H9 (cell line): Measurements from ENCODE around the gene MAP3K20. TPM values are rescaled to one million over a fixed set of nuclear protein-coding genes. Genes with fewer than 3 reads are reported as not detected.

Experiments used
- DNase-seq: peaks from one replicate; pipeline ENCODE4 v3.0.0-alpha.2; 2017
- H2AFZ ChIP-seq: one replicate; pipeline ENCODE4 v1.6.1; 2013; ENCODE audit warnings: mild to moderate bottlenecking, low read length, control low read depth, moderate library complexity
- H2AK5ac ChIP-seq: 2 replicates; pipeline ENCODE4 v1.6.1; 2013; ENCODE audit warnings: low read length, control low read depth, mixed read lengths; ENCODE audit not compliant: insufficient read length
- H2BK120ac ChIP-seq: one replicate; pipeline ENCODE4 v1.6.1; 2013; ENCODE audit warnings: low read depth, mild to moderate bottlenecking, low read length, control low read depth, inconsistent platforms; ENCODE audit not compliant: poor library complexity, severe bottlenecking
- H2BK12ac ChIP-seq: 2 replicates; pipeline ENCODE4 v1.6.1; 2013; ENCODE audit warnings: low read length, control low read depth, mixed read lengths, low read depth; ENCODE audit not compliant: insufficient read length
- H2BK15ac ChIP-seq: 2 replicates; pipeline ENCODE4 v1.6.1; 2013; ENCODE audit warnings: low read depth, low read length, control low read depth
- H2BK20ac ChIP-seq: one replicate; pipeline ENCODE4 v1.6.1; 2013; ENCODE audit warnings: low read depth, mild to moderate bottlenecking, low read length, control low read depth, inconsistent platforms; ENCODE audit not compliant: poor library complexity, severe bottlenecking
- H2BK5ac ChIP-seq: 2 replicates; pipeline ENCODE4 v1.6.1; 2013; ENCODE audit warnings: low read length, control low read depth, mixed read lengths; ENCODE audit not compliant: insufficient read length
- H3K14ac ChIP-seq: 2 replicates; pipeline ENCODE4 v1.6.1; 2013; ENCODE audit warnings: low read length, control low read depth; ENCODE audit not compliant: insufficient read depth
- H3K18ac ChIP-seq: 2 replicates; pipeline ENCODE4 v1.6.1; 2013; ENCODE audit warnings: low read depth, mild to moderate bottlenecking, mixed read lengths, low read length, control low read depth; ENCODE audit not compliant: insufficient read length
- H3K23ac ChIP-seq: 2 replicates; pipeline ENCODE4 v1.6.1; 2013; ENCODE audit warnings: low read length, control low read depth, mixed read lengths, low read depth; ENCODE audit not compliant: insufficient read length
- H3K23me2 ChIP-seq: 2 replicates; pipeline ENCODE4 v1.6.1; 2013; ENCODE audit warnings: low read depth, mild to moderate bottlenecking, mixed read lengths, low read length, control low read depth; ENCODE audit not compliant: insufficient read length, poor library complexity, severe bottlenecking
- H3K27ac ChIP-seq: 2 replicates; pipeline ENCODE4 v1.5.1; 2013; ENCODE audit warnings: low read length, control low read depth, mixed read lengths, low read depth; ENCODE audit not compliant: insufficient read length
- H3K27me3 ChIP-seq: 2 replicates; pipeline ENCODE4 v1.6.1; 2013; ENCODE audit warnings: low read length, control low read depth, inconsistent platforms; ENCODE audit not compliant: insufficient read depth
- H3K4ac ChIP-seq: 2 replicates; pipeline ENCODE4 v1.6.1; 2013; ENCODE audit warnings: low read depth, mild to moderate bottlenecking, control low read depth, inconsistent platforms, low read length, moderate library complexity
- H3K4me1 ChIP-seq: 2 replicates; pipeline ENCODE4 v1.6.1; 2013; ENCODE audit warnings: low read length, control low read depth, inconsistent platforms; ENCODE audit not compliant: insufficient read depth
- H3K4me2 ChIP-seq: 2 replicates; pipeline ENCODE4 v1.6.1; 2013; ENCODE audit warnings: low read length, control low read depth, mixed read lengths; ENCODE audit not compliant: insufficient read length, insufficient read depth
- H3K56ac ChIP-seq: 2 replicates; pipeline ENCODE4 v1.6.1; 2013; ENCODE audit warnings: low read depth, mild to moderate bottlenecking, mixed read lengths, low read length, control low read depth; ENCODE audit not compliant: insufficient read length
- H3K79me1 ChIP-seq: 2 replicates; pipeline ENCODE4 v1.6.1; 2013; ENCODE audit warnings: low read depth, mild to moderate bottlenecking, moderate library complexity, low read length, control low read depth, inconsistent platforms; ENCODE audit not compliant: insufficient read depth, poor library complexity, severe bottlenecking
- H3K79me2 ChIP-seq: 2 replicates; pipeline ENCODE4 v1.6.1; 2013; ENCODE audit warnings: low read length, control low read depth, inconsistent platforms; ENCODE audit not compliant: insufficient read depth
- H3K9ac ChIP-seq: 2 replicates; pipeline ENCODE4 v1.6.1; 2013; ENCODE audit warnings: low read length, control low read depth, mixed read lengths; ENCODE audit not compliant: insufficient read length; ENCODE audit errors: extremely low read depth
- H3K9me3 ChIP-seq: one replicate; pipeline ENCODE4 v1.6.1; 2013; ENCODE audit warnings: low read depth, low read length, inconsistent platforms; ENCODE audit not compliant: control insufficient read depth
- H3T11ph ChIP-seq: one replicate; pipeline ENCODE4 v1.6.1; 2013; ENCODE audit warnings: mild to moderate bottlenecking, low read length, control low read depth, inconsistent platforms
- H4K20me1 ChIP-seq: one replicate; pipeline ENCODE4 v1.6.1; 2013; ENCODE audit not compliant: control insufficient read depth, insufficient read length, insufficient read depth
- H4K5ac ChIP-seq: 2 replicates; pipeline ENCODE4 v1.6.1; 2013; ENCODE audit warnings: low read depth, mild to moderate bottlenecking, mixed read lengths, low read length, control low read depth; ENCODE audit not compliant: insufficient read length
- H4K8ac ChIP-seq: replicated peaks from 2 replicates; pipeline ENCODE4 v1.6.1; 2013; ENCODE audit warnings: low read length, control low read depth, mixed read lengths, low read depth; ENCODE audit not compliant: insufficient read length
- H4K91ac ChIP-seq: 2 replicates; pipeline ENCODE4 v1.6.1; 2013; ENCODE audit warnings: low read depth, mild to moderate bottlenecking, moderate library complexity, mixed read lengths, low read length, control low read depth; ENCODE audit not compliant: insufficient read length
- H3K27ac Mint-ChIP-seq, 3 experiments: 2 replicates in 2 of 3; 3 replicates in 1 of 3; pipeline ENCODE4 v1.8.0; 2020 to 2021; ENCODE audit warnings: mixed read lengths in 3 of 3, mild to moderate bottlenecking in 1 of 3, moderate library complexity in 1 of 3
- H3K27me3 Mint-ChIP-seq: 2 replicates; pipeline ENCODE4 v1.8.0; 2021; ENCODE audit warnings: low read depth, mild to moderate bottlenecking, moderate library complexity, mixed read lengths
- H3K36me3 Mint-ChIP-seq, 3 experiments: 2 replicates in 2 of 3; 3 replicates in 1 of 3; pipeline ENCODE4 v1.8.0; 2020 to 2021; ENCODE audit warnings: low read depth in 3 of 3, mixed read lengths in 3 of 3; ENCODE audit not compliant: insufficient read depth in 1 of 3
- H3K4me1 Mint-ChIP-seq, 2 experiments: 2 replicates each; pipeline ENCODE4 v1.8.0; 2020; ENCODE audit warnings: mixed read lengths in 2 of 2
- H3K4me3 Mint-ChIP-seq, 2 experiments: 2 replicates in 1 of 2; 3 replicates in 1 of 2; pipeline ENCODE4 v1.8.0; 2020 to 2021; ENCODE audit warnings: mild to moderate bottlenecking in 2 of 2, mixed read lengths in 2 of 2, moderate library complexity in 1 of 2
- H3K9me3 Mint-ChIP-seq, 2 experiments: 2 replicates in 1 of 2; 3 replicates in 1 of 2; pipeline ENCODE4 v1.8.0; 2020; ENCODE audit warnings: mild to moderate bottlenecking in 2 of 2, mixed read lengths in 2 of 2, moderate library complexity in 1 of 2
- WGBS: extraction: QIAGEN DNeasy Blood & Tissue Kit; methylation state at CpG from one replicate; pipeline ENCODE4 v1.1.7; 2013; ENCODE audit warnings: missing lambda C conversion rate, low lambda C conversion rate, mixed read lengths; ENCODE audit not compliant: insufficient read length; ENCODE audit errors: extremely low coverage; 5-methylcytosine and 5-hydroxymethylcytosine counted together
- total RNA-seq: library from RNA; stranded (reverse); gene quantifications from 2 replicates; pipeline ENCODE4 v1.2.1, GENCODE V29; 2021
- TF ChIP-seq, protein P1 (sequence below): fragments of 200-600 bp; sonication (generic); conservative IDR thresholded peaks from 3 replicates; pipeline ENCODE4 v1.8.0; 2021; ENCODE audit warnings: antibody characterized with exemption, mild to moderate bottlenecking

The MAP3K20 gene
- total RNA-seq, 1 experiment from 2014 or later: 8.7 TPM

DNA sequence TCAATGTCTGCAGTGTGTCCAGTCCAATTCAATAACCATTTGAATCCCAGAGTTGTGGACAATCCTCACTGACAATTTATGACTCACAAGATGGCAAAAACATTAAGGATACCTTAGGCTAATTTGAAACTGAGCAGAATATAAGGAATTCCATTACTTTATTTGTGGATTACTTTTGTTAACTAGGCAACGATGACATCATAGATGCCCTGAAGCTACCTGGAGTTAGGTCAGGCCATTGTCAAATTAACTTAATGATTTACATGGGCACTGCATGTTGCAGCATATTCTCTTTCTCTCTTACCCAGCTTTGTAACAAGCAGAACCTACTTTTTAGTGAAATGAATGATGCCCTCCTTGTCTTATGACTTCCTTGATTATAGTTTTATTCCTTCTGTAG, 179.0 kb downstream of the MAP3K20 start:
- H4K20me1 ChIP-seq: no peaks in the 10 kb centered on the region
- Mint-ChIP-seq H3K36me3 (no peaks in the 10 kb centered on the region), H3K4me3 (no peak overlapping the region), H3K9me3 (peaks cover 0 to 4% of the 10 kb centered on the region in 2 experiments; a peak in 1 of 5 replicates), H3K4me1 (peaks cover 27 to 33% of the 10 kb centered on the region in 2 experiments), H3K27ac (no peak overlapping the region), H3K27me3 (no peaks in the 10 kb centered on the region)
- no peak overlapping the region for H2BK12ac ChIP-seq
- H3K9me3 ChIP-seq: no peaks in the 10 kb centered on the region
- H2BK20ac ChIP-seq: no peak overlapping the region
- H3K4me2 ChIP-seq: no peak overlapping the region
- WGBS: no CpG with 5 or more reads among the region's 1 CpG
- no peak overlapping the region for H3K27ac ChIP-seq
- no peak overlapping the region for H3T11ph ChIP-seq
- H2AFZ ChIP-seq: no peak overlapping the region
- no peak overlapping the region for H2BK15ac ChIP-seq
- no peak overlapping the region for H3K18ac ChIP-seq
- no peak overlapping the region for H2AK5ac ChIP-seq
- no peaks in the 10 kb centered on the region; the same call in 1 of the 2 replicates for H3K4me1 ChIP-seq
- no peak overlapping the region for H3K14ac ChIP-seq
- no peaks in the 10 kb centered on the region for H3K79me2 ChIP-seq
- no peak overlapping the region for H4K91ac ChIP-seq
- no peaks in the 10 kb centered on the region for H3K27me3 ChIP-seq
- no peak overlapping the region for H3K56ac ChIP-seq
- no peaks in the 10 kb centered on the region for H3K79me1 ChIP-seq
- H3K4ac ChIP-seq: no peak overlapping the region
- no peak overlapping the region for H2BK5ac ChIP-seq
- H2BK120ac ChIP-seq: no peak overlapping the region
- no peak overlapping the region for H4K8ac ChIP-seq
- H4K5ac ChIP-seq: no peak overlapping the region
- TF ChIP-seq, protein P1, sequence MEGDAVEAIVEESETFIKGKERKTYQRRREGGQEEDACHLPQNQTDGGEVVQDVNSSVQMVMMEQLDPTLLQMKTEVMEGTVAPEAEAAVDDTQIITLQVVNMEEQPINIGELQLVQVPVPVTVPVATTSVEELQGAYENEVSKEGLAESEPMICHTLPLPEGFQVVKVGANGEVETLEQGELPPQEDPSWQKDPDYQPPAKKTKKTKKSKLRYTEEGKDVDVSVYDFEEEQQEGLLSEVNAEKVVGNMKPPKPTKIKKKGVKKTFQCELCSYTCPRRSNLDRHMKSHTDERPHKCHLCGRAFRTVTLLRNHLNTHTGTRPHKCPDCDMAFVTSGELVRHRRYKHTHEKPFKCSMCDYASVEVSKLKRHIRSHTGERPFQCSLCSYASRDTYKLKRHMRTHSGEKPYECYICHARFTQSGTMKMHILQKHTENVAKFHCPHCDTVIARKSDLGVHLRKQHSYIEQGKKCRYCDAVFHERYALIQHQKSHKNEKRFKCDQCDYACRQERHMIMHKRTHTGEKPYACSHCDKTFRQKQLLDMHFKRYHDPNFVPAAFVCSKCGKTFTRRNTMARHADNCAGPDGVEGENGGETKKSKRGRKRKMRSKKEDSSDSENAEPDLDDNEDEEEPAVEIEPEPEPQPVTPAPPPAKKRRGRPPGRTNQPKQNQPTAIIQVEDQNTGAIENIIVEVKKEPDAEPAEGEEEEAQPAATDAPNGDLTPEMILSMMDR: no peak
- no peak for DNase-seq
- no peak overlapping the region for H3K9ac ChIP-seq
- no peak overlapping the region for H3K23ac ChIP-seq
- H3K23me2 ChIP-seq: no peaks in the 10 kb centered on the region
